WTC11 (cell line): ENCODE results near the gene IRX4. TPM values are rescaled to one million over a fixed set of nuclear protein-coding genes. Genes with fewer than 3 reads are reported as not detected.

Source experiments
- ATAC-seq: fragments of 200-7000 bp; cut with Tn5 transposase; 2 replicates; pipeline ENCODE4 v1.10.0; 2021; ENCODE audit warnings: mild to moderate bottlenecking, moderate library complexity
- CTCF ChIA-PET: fragments of 300-600 bp; sonication (Branson Sonifier 250); formaldehyde crosslinking; loops from one replicate; lab custom pipeline; 2021; ENCODE audit warnings: antibody characterized with exemption; lab: Charles Lee
- POLR2A ChIA-PET: fragments of 350-600 bp; sonication (Branson Sonifier 250); formaldehyde crosslinking; loops from one replicate; lab custom pipeline; 2021; ENCODE audit warnings: antibody characterized with exemption; lab: Charles Lee
- DNase-seq: peaks from one replicate; pipeline ENCODE4 v3.0.0; 2021; ENCODE audit warnings: low spot score
- H3K27ac Mint-ChIP-seq: 2 replicates; pipeline ENCODE4 v1.8.0; 2021; ENCODE audit warnings: mixed read lengths
- H3K27me3 Mint-ChIP-seq: 2 replicates; pipeline ENCODE4 v1.8.0; 2021; ENCODE audit warnings: low read depth, mild to moderate bottlenecking, moderate library complexity, mixed read lengths
- H3K36me3 Mint-ChIP-seq: 2 replicates; pipeline ENCODE4 v1.8.0; 2021; ENCODE audit warnings: mixed read lengths
- H3K4me1 Mint-ChIP-seq: 2 replicates; pipeline ENCODE4 v1.8.0; 2022; ENCODE audit warnings: mixed read lengths
- H3K4me3 Mint-ChIP-seq: 2 replicates; pipeline ENCODE4 v1.8.0; 2021; ENCODE audit warnings: mild to moderate bottlenecking, moderate library complexity, mixed read lengths
- H3K9me3 Mint-ChIP-seq: 2 replicates; pipeline ENCODE4 v1.8.0; 2021; ENCODE audit warnings: mixed read lengths
- AFF4 ChIP-seq: sonication (generic); formaldehyde crosslinking; IDR thresholded peaks from 2 replicates; pipeline ENCODE4 v1.8.1; 2023; ENCODE audit warnings: mild to moderate bottlenecking, missing genetic modification reagents, borderline replicate concordance
- CREM ChIP-seq: sonication (generic); formaldehyde crosslinking; IDR thresholded peaks from 2 replicates; pipeline ENCODE4 v1.8.1; 2022; ENCODE audit warnings: mild to moderate bottlenecking, missing genetic modification reagents, moderate library complexity
- CTCF ChIP-seq: fragments of 200-600 bp; IDR thresholded peaks from 2 replicates; pipeline ENCODE4 v1.8.0; 2022; ENCODE audit warnings: antibody characterized with exemption
- FOXK1 ChIP-seq: sonication (generic); formaldehyde crosslinking; IDR thresholded peaks from 2 replicates; pipeline ENCODE4 v1.8.0; 2022; ENCODE audit warnings: mild to moderate bottlenecking, moderate library complexity, missing genetic modification reagents
- FOXP1 ChIP-seq: sonication (generic); formaldehyde crosslinking; IDR thresholded peaks from 2 replicates; pipeline ENCODE4 v1.8.0; 2022; ENCODE audit warnings: missing genetic modification reagents, mild to moderate bottlenecking, moderate library complexity, borderline replicate concordance
- GTF2I ChIP-seq: fragments of 250-450 bp; sonication (Bioruptor Pico); conservative IDR thresholded peaks from 2 replicates; pipeline ENCODE4 v1.4.0; 2021; ENCODE audit warnings: mild to moderate bottlenecking
- MXD4 ChIP-seq: fragments of 250-450 bp; sonication (Bioruptor Pico); IDR thresholded peaks from 2 replicates; pipeline ENCODE4 v1.8.0; 2021; ENCODE audit warnings: mild to moderate bottlenecking, moderate library complexity, borderline replicate concordance
- NR1H2 ChIP-seq: sonication (generic); formaldehyde crosslinking; IDR thresholded peaks from 2 replicates; pipeline ENCODE4 v1.9.0; 2021; ENCODE audit warnings: mild to moderate bottlenecking, moderate library complexity, missing genetic modification reagents
- NR2C2 ChIP-seq: sonication (generic); formaldehyde crosslinking; IDR thresholded peaks from 2 replicates; pipeline ENCODE4 v1.8.0; 2022; ENCODE audit warnings: mild to moderate bottlenecking, missing genetic modification reagents
- NR3C1 ChIP-seq: sonication (generic); formaldehyde crosslinking; conservative IDR thresholded peaks from 2 replicates; pipeline ENCODE4 v1.8.1; 2023; ENCODE audit warnings: low read depth, mild to moderate bottlenecking, missing genetic modification reagents
- RELA ChIP-seq: sonication (generic); formaldehyde crosslinking; IDR thresholded peaks from 2 replicates; pipeline ENCODE4 v1.8.1; 2022; ENCODE audit warnings: missing genetic modification reagents, mild to moderate bottlenecking, borderline replicate concordance
- SMAD4 ChIP-seq: sonication (generic); formaldehyde crosslinking; IDR thresholded peaks from 2 replicates; pipeline ENCODE4 v1.8.0; 2022; ENCODE audit warnings: mild to moderate bottlenecking, missing genetic modification reagents
- SOX15 ChIP-seq: fragments of 250-450 bp; sonication (Bioruptor Pico); IDR thresholded peaks from 2 replicates; pipeline ENCODE4 v1.9.0; 2021; ENCODE audit warnings: mild to moderate bottlenecking
- TP53 ChIP-seq: sonication (generic); formaldehyde crosslinking; IDR thresholded peaks from 2 replicates; pipeline ENCODE4 v1.8.1; 2023; ENCODE audit warnings: mild to moderate bottlenecking, missing genetic modification reagents
- ZNF138 ChIP-seq: sonication (generic); formaldehyde crosslinking; conservative IDR thresholded peaks from 2 replicates; pipeline ENCODE4 v1.8.1; 2022; ENCODE audit warnings: mild to moderate bottlenecking, moderate library complexity, missing genetic modification reagents
- ZNF219 ChIP-seq: sonication (generic); formaldehyde crosslinking; IDR thresholded peaks from 2 replicates; pipeline ENCODE4 v1.8.0; 2023; ENCODE audit warnings: missing genetic modification reagents, mild to moderate bottlenecking, borderline replicate concordance
- total RNA-seq: library from RNA; stranded (reverse); gene quantifications from 3 replicates; pipeline ENCODE4 v1.2.3, GENCODE V29; 2021
- TF ChIP-seq, protein P1 (sequence below): sonication (generic); formaldehyde crosslinking; IDR thresholded peaks from 2 replicates; pipeline ENCODE4 v1.8.1; 2022; ENCODE audit warnings: missing genetic modification reagents, borderline replicate concordance
- TF ChIP-seq, protein P2 (sequence below): fragments of 250-450 bp; sonication (Bioruptor Pico); IDR thresholded peaks from 2 replicates; pipeline ENCODE4 v1.9.0; 2021; ENCODE audit warnings: mild to moderate bottlenecking, borderline replicate concordance
- TF ChIP-seq, protein P3 (sequence below): sonication (generic); formaldehyde crosslinking; IDR thresholded peaks from 2 replicates; pipeline ENCODE4 v1.8.0; 2023; ENCODE audit warnings: missing genetic modification reagents
- TF ChIP-seq, protein P4 (sequence below): sonication (generic); formaldehyde crosslinking; IDR thresholded peaks from 2 replicates; pipeline ENCODE4 v1.8.0; 2022; ENCODE audit warnings: mild to moderate bottlenecking, missing genetic modification reagents

Gene IRX4
- total RNA-seq, 1 experiment from 2014 or later: 9.0 TPM

GRCh38 chr5:1855075-1855474 lies 27.6 kb downstream of the IRX4 start (continued):
- TF ChIP-seq, protein P1, sequence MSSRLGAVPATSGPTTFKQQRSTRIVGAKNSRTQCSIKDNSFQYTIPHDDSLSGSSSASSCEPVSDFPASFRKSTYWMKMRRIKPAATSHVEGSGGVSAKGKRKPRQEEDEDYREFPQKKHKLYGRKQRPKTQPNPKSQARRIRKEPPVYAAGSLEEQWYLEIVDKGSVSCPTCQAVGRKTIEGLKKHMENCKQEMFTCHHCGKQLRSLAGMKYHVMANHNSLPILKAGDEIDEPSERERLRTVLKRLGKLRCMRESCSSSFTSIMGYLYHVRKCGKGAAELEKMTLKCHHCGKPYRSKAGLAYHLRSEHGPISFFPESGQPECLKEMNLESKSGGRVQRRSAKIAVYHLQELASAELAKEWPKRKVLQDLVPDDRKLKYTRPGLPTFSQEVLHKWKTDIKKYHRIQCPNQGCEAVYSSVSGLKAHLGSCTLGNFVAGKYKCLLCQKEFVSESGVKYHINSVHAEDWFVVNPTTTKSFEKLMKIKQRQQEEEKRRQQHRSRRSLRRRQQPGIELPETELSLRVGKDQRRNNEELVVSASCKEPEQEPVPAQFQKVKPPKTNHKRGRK (CRISPR knock-in tag): no peak
- TF ChIP-seq CTCF (no peak), CREM (CRISPR knock-in tag) (no peak)
- TF ChIP-seq, all 79 proteins: peak for 0

GRCh38 chr5:1853531-1853930 lies 29.2 kb downstream of the IRX4 start:
- Mint-ChIP-seq H3K36me3 (no peaks in the 10 kb centered on the region), H3K9me3 (no peaks in the 10 kb centered on the region), H3K27me3 (peaks cover 56% of the 10 kb centered on the region), H3K27ac (no peak overlapping the region), H3K4me3 (no peak overlapping the region), H3K4me1 (peaks cover 24% of the 10 kb centered on the region)
- DNase-seq (no peak), ATAC-seq (no peak)
- TF ChIP-seq, protein P2, sequence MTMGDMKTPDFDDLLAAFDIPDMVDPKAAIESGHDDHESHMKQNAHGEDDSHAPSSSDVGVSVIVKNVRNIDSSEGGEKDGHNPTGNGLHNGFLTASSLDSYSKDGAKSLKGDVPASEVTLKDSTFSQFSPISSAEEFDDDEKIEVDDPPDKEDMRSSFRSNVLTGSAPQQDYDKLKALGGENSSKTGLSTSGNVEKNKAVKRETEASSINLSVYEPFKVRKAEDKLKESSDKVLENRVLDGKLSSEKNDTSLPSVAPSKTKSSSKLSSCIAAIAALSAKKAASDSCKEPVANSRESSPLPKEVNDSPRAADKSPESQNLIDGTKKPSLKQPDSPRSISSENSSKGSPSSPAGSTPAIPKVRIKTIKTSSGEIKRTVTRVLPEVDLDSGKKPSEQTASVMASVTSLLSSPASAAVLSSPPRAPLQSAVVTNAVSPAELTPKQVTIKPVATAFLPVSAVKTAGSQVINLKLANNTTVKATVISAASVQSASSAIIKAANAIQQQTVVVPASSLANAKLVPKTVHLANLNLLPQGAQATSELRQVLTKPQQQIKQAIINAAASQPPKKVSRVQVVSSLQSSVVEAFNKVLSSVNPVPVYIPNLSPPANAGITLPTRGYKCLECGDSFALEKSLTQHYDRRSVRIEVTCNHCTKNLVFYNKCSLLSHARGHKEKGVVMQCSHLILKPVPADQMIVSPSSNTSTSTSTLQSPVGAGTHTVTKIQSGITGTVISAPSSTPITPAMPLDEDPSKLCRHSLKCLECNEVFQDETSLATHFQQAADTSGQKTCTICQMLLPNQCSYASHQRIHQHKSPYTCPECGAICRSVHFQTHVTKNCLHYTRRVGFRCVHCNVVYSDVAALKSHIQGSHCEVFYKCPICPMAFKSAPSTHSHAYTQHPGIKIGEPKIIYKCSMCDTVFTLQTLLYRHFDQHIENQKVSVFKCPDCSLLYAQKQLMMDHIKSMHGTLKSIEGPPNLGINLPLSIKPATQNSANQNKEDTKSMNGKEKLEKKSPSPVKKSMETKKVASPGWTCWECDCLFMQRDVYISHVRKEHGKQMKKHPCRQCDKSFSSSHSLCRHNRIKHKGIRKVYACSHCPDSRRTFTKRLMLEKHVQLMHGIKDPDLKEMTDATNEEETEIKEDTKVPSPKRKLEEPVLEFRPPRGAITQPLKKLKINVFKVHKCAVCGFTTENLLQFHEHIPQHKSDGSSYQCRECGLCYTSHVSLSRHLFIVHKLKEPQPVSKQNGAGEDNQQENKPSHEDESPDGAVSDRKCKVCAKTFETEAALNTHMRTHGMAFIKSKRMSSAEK: no peak
- TF ChIP-seq RELA (CRISPR knock-in tag) (no peak), GTF2I (CRISPR knock-in tag) (no peak), NR1H2 (no peak), TP53 (CRISPR knock-in tag) (no peak), NR2C2 (CRISPR knock-in tag) (no peak), ZNF219 (CRISPR knock-in tag) (no peak), AFF4 (CRISPR knock-in tag) (no peak)
- ChIA-PET POLR2A (no interaction called here), CTCF (no interaction called here)

- POLR2A ChIA-PET: interaction anchor here (0.6 kb wide), 1 partner anchor 20 kb away, joined by 3 read pairs; no protein-coding TSS in a partner anchor
- no peak overlapping the region for H3K4me3 Mint-ChIP-seq
- TF ChIP-seq, protein P3, sequence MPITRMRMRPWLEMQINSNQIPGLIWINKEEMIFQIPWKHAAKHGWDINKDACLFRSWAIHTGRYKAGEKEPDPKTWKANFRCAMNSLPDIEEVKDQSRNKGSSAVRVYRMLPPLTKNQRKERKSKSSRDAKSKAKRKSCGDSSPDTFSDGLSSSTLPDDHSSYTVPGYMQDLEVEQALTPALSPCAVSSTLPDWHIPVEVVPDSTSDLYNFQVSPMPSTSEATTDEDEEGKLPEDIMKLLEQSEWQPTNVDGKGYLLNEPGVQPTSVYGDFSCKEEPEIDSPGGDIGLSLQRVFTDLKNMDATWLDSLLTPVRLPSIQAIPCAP (CRISPR knock-in tag): no peak
- TF ChIP-seq SOX15 (CRISPR knock-in tag): no peak
- TF ChIP-seq NR3C1 (CRISPR knock-in tag): no peak
- no peak for TF ChIP-seq FOXP1 (CRISPR knock-in tag)
- TF ChIP-seq GTF2I (CRISPR knock-in tag): no peak
- no peak for TF ChIP-seq MXD4
- no peak for TF ChIP-seq SMAD4 (CRISPR knock-in tag)
- TF ChIP-seq, protein P4, sequence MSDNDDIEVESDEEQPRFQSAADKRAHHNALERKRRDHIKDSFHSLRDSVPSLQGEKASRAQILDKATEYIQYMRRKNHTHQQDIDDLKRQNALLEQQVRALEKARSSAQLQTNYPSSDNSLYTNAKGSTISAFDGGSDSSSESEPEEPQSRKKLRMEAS: no peak
- TF ChIP-seq FOXK1 (CRISPR knock-in tag): no peak
- TF ChIP-seq ZNF138 (CRISPR knock-in tag): no peak
- TF ChIP-seq, all 79 proteins: peak for 0
- H3K27me3 Mint-ChIP-seq: peaks cover 67% of the 10 kb centered on the region
- no peaks in the 10 kb centered on the region for H3K9me3 Mint-ChIP-seq
- CTCF ChIA-PET: no interaction called here
- ATAC-seq: no peak
- no peaks in the 10 kb centered on the region for H3K36me3 Mint-ChIP-seq
- DNase-seq: no peak
- H3K4me1 Mint-ChIP-seq: peaks cover 24% of the 10 kb centered on the region
- H3K27ac Mint-ChIP-seq: no peak overlapping the region
Measured at GRCh38 chr5:1852324-1852947, 30.3 kb downstream of the IRX4 start.
